PC-9 (cell line): Measurements from ENCODE around the gene ADORA2A.

Experiments
- EZH2 ChIP-seq: fragments of 200-600 bp; sonication (generic); IDR thresholded peaks from 2 replicates; pipeline ENCODE4 v1.8.0; 2017; ENCODE audit warnings: antibody characterized with exemption, low read depth
- TF ChIP-seq, protein P1 (sequence below): fragments of 200-600 bp; sonication (generic); conservative IDR thresholded peaks from 2 replicates; pipeline ENCODE4 v1.6.1; 2017; ENCODE audit warnings: mixed run types, antibody characterized with exemption, mild to moderate bottlenecking, moderate library complexity

DNA sequence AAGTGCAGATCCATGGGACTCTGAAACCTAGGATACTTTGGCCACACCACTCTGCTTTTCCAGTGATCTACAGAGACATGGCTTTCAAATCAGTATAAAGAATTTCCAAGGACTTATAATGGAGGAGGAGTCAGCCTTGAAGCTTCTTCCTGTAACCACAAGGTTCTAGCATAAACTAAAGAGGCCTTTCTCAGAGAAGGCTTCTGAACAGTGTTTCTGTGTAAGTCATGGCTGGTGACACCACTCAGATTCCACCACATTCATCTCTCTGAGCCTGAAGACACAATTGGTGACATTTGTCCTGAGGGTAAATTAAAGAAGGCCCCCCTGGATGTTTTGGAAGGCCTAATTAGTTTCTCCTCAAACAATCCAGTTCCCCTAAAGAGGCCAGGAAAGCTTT is 29.0 kb upstream of the ADORA2A start:
- TF ChIP-seq EZH2 = no peak
- TF ChIP-seq, protein P1, sequence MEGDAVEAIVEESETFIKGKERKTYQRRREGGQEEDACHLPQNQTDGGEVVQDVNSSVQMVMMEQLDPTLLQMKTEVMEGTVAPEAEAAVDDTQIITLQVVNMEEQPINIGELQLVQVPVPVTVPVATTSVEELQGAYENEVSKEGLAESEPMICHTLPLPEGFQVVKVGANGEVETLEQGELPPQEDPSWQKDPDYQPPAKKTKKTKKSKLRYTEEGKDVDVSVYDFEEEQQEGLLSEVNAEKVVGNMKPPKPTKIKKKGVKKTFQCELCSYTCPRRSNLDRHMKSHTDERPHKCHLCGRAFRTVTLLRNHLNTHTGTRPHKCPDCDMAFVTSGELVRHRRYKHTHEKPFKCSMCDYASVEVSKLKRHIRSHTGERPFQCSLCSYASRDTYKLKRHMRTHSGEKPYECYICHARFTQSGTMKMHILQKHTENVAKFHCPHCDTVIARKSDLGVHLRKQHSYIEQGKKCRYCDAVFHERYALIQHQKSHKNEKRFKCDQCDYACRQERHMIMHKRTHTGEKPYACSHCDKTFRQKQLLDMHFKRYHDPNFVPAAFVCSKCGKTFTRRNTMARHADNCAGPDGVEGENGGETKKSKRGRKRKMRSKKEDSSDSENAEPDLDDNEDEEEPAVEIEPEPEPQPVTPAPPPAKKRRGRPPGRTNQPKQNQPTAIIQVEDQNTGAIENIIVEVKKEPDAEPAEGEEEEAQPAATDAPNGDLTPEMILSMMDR = no peak
